HG02970 (cell line): ENCODE data around the gene STK25.
"Not testable (repeated sequence)": the region's sequence is repeated elsewhere in the genome, so short reads cannot be mapped to it uniquely, and the experiment has no call there.

ENCODE experiments used
- ATAC-seq: cut with Tn5 transposase; IDR thresholded peaks from one replicate; pipeline ENCODE4 v1.9.1; 2021; ENCODE audit warnings: mild to moderate bottlenecking, moderate library complexity, moderate number of reproducible peaks; ENCODE audit not compliant: unreplicated experiment, low FRiP score

Gene STK25

GRCh38 chr2:241511091-241511741, 2.8 kb upstream of the STK25 start:
- no peak for ATAC-seq

- ATAC-seq, result no peak
Observed at GRCh38 chr2:241509155-241509784, 886 bp upstream of the STK25 start.

- ATAC-seq, result peak; percentile 7
Observed at GRCh38 chr2:241507430-241508239, 749 bp downstream of the STK25 start.

DNA sequence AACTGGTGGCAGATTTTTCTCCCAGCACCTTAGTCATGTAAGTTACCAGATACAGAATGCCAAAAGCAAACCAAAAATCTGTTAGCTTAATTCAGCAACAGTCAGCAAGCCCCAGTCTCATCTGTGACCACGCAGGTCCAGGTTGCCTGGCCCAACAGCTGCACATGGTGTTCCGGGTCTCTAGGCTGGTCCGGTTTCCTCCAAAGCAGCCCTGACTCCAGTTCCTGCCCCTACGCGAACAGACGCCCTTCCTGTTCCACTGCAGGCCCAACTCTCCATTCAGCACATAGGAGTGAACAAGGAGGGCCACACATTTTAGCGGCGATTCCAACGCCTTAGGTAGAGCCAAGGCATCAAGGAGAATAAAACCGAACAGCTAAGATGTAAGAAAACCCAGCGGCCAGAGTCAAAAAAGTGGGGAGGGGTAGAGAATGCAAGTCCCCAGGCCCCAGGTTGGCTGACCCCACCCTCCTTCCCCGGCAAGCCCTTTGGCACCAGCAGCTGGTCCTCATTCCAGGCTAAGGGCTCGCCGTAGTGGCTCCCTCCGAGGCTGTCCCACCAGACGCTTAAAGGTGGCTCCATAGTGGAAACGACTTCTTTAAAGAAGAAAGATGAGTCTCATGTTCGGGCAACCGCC, 1.5 kb downstream of the STK25 start:
- no peak for ATAC-seq

- not testable (repeated sequence) for ATAC-seq
Observed at GRCh38 chr2:241506317-241506716, 2.1 kb downstream of the STK25 start.

- no peak for ATAC-seq
Observed at GRCh38 chr2:241505781-241506201, 2.6 kb downstream of the STK25 start.

GRCh38 chr2:241505086-241505780, 3.2 kb downstream of the STK25 start:
- no peak for ATAC-seq

- no peak for ATAC-seq
Observed at GRCh38 chr2:241503776-241504392, 4.5 kb downstream of the STK25 start.

- no peak for ATAC-seq
Observed at GRCh38 chr2:241502281-241502680, 6.1 kb downstream of the STK25 start.

DNA sequence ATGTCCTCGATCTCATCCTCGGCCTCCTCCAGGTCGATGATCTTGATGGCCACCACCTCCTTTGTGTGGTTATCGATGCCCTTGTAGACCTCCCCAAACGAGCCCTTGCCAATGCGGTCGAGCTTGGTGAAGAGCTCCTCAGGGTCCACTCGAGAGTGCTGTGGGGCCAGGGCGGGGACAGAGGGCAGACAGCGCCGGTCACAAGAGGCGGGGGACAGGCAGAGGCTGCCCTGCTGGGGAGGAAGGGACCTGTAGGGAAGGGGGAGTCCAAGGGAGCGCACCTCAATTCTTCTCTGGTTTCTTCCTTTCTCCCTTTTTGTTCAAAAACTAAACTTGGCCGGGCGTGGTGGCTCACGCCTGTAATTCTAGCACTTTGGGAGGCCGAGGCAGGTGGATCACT, 6.8 kb downstream of the STK25 start:
- ATAC-seq, result no peak

- ATAC-seq, result no peak
Observed at GRCh38 chr2:241501099-241501541, 7.3 kb downstream of the STK25 start.

- no peak for ATAC-seq
Observed at GRCh38 chr2:241500431-241500975, 7.9 kb downstream of the STK25 start.

- ATAC-seq, result no peak
Observed at GRCh38 chr2:241500016-241500415, 8.4 kb downstream of the STK25 start.

DNA sequence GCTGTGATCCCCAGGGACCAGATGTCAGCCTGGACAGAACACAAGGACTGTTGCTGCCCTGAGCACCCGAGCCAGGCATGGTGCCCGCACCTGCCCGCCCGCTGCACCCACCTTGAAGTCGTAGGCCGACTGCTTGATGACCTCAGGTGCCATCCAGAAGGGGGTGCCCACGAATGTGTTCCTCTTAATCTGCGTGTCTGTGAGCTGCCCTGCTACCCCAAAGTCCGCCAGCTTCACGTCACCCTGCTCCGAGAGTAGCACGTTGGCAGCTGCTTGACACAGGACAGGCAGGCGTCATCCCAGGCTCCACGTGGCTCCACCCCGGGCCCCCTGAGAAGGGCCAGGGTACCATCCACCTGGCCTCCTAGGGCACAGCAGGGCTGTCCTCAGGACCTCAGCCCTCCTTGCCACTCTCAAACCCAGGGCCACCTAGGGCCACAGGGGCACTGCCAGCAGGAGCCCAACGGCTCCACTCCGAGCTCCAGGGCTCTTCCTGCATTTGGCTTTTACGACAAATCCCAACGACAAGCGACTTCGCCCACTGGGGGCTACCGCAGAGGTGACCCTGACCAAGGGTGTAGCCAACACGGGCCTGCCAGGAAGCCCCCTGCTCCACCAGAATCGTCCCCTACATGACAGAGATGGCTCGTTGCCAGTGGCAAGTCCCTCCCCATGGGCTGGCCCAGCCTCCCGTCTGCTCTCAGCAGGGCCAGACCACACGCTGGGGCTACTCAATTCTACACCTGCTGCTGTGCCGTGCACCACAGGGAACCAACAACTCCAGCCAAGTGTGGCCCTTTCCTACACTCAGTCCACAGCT, 9.0 kb downstream of the STK25 start:
- ATAC-seq, result no peak

- ATAC-seq, result no peak
Observed at GRCh38 chr2:241498115-241499070, 10.0 kb downstream of the STK25 start.

DNA sequence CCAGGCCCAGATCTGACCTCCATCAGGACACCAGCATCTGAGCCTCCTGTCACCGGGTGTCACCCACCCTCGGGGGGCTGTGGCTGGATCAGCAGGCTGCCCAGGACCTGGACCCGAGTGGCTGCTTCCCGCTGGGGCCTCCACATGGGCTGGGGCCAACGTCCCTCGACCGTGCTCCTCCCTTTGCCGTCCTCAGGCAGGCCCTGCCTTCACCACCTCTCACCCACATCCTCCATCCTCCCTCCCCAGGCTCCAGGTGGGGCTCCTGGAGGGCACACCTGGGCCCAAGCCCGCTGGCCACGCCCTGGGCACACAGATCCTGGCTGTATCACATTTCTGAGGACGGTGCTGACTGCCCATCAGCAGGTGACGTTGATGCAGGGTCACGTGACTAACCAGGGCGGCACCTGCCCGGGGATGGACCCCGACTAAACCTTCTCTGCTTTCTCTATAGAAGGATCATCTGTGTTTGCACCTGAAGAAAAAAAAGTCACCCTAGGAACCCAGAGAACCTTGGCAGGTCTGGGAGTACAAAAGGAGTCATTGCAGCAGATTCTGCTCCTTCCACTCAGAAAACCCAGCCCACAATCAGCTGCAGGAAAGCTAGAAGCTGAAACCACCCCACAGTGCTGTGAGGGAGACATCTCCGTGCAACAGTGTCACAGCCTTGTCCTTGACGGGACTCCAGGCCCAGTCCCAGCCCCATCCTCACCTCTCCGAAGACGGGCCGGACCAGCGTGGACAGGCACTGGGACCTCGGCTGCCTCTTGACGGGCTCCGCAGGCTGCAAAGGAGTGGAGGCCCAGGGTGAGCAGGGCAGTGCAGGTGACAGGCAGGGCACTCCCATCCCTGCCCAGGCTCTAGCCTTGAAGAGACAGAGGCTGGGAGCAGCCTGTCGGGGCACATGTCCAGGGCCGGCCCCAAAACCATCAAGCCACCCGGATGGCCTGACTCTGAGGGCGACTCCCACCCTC, 11.2 kb downstream of the STK25 start:
- ATAC-seq, result no peak
